Stimulated activated CD8-positive, alpha-beta memory T cell treated with anti-CD3 and anti-CD28 coated beads, Interleukin-12 subunit alpha, Interleukin-12 subunit beta, amount 100 ng/mL, for 4 hours (primary cell): ENCODE measurements around the gene HSPA12B.

Source experiments
- DNase-seq: peaks from one replicate; pipeline ENCODE4 v3.0.0-alpha.2; 2020; ENCODE audit warnings: low read depth

HSPA12B gene

GRCh38 chr20:3705491-3705969, 27.0 kb upstream of the HSPA12B start:
- no peak for DNase-seq

- no peak for DNase-seq
Observed at GRCh38 chr20:3705970-3706739, 26.3 kb upstream of the HSPA12B start.

GRCh38 chr20:3706774-3707507, 25.5 kb upstream of the HSPA12B start:
- no peak for DNase-seq

GRCh38 chr20:3707508-3707899, 25.0 kb upstream of the HSPA12B start:
- DNase-seq: no peak

- DNase-seq: no peak
Observed at GRCh38 chr20:3710011-3710466, 22.4 kb upstream of the HSPA12B start.

- peak; percentile 41 for DNase-seq
Observed at GRCh38 chr20:3710703-3711483, 21.6 kb upstream of the HSPA12B start.

GRCh38 chr20:3711484-3711941, 21.0 kb upstream of the HSPA12B start:
- DNase-seq: no peak

GRCh38 chr20:3712279-3712873, 20.1 kb upstream of the HSPA12B start, which contains the start of gene SIGLEC1:
SIGLEC1 (minus strand) TSS chr20:3712600; CDS start chr20:3707128, 5,472 bp downstream.
- DNase-seq: no peak

GRCh38 chr20:3714092-3714491, 18.4 kb upstream of the HSPA12B start:
- no peak for DNase-seq

- DNase-seq: no peak
Observed at GRCh38 chr20:3716195-3716834, 16.2 kb upstream of the HSPA12B start.

- DNase-seq: no peak
Observed at GRCh38 chr20:3719046-3719445, 13.4 kb upstream of the HSPA12B start.

- DNase-seq: no peak
Observed at GRCh38 chr20:3720068-3720467, 12.4 kb upstream of the HSPA12B start.

GRCh38 chr20:3720626-3721025, 11.9 kb upstream of the HSPA12B start:
- DNase-seq: no peak

GRCh38 chr20:3721912-3722311, 10.6 kb upstream of the HSPA12B start:
- no peak for DNase-seq

GRCh38 chr20:3723284-3723683, 9.2 kb upstream of the HSPA12B start:
- DNase-seq: no peak

GRCh38 chr20:3724356-3724755, 8.1 kb upstream of the HSPA12B start:
- DNase-seq: no peak

GRCh38 chr20:3727401-3728021, 5.0 kb upstream of the HSPA12B start:
- no peak for DNase-seq

- no peak for DNase-seq
Observed at GRCh38 chr20:3728354-3728753, 4.1 kb upstream of the HSPA12B start.

GRCh38 chr20:3728876-3729275, 3.6 kb upstream of the HSPA12B start:
- no peak for DNase-seq

GRCh38 chr20:3729378-3729777, 3.1 kb upstream of the HSPA12B start:
- no peak for DNase-seq
